HepG2 (cell line): ENCODE data around the gene LRP1-AS.

Experiments
- EP300 ChIP-seq, 3 experiments: sonication (generic) in 1 of 3; formaldehyde crosslinking in 1 of 3; IDR thresholded peaks; 2 replicates each; pipeline versions ENCODE4 v1.5.1 to v1.6.1; 2011 to 2020; ENCODE audit warnings: low read depth in 2 of 3, low read length in 2 of 3, borderline replicate concordance in 1 of 3, improper control_type of control experiment in 1 of 3, mild to moderate bottlenecking in 1 of 3, missing genetic modification reagents in 1 of 3, moderate library complexity in 1 of 3
- FOXP4 ChIP-seq: sonication (generic); formaldehyde crosslinking; IDR thresholded peaks from 2 replicates; pipeline ENCODE4 v1.4.0; 2020; ENCODE audit warnings: missing genetic modification reagents
- GABPA ChIP-seq, 2 experiments: IDR thresholded peaks; 2 replicates each; pipeline ENCODE4 v1.6.1; 2011 to 2016; ENCODE audit warnings: low read depth in 2 of 2, low read length in 1 of 2, missing biosample characterization in 1 of 2, missing genetic modification characterization in 1 of 2
- IRF9 ChIP-seq: sonication (generic); formaldehyde crosslinking; IDR thresholded peaks from 2 replicates; pipeline ENCODE4 v1.8.0; 2022; ENCODE audit warnings: missing genetic modification reagents, mild to moderate bottlenecking, borderline replicate concordance
- MIER3 ChIP-seq: IDR thresholded peaks from 2 replicates; pipeline ENCODE4 v1.6.1; 2016; ENCODE audit warnings: missing compliant biosample characterization, borderline replicate concordance
- POLR2A ChIP-seq, 2 experiments: IDR thresholded peaks; 2 replicates each; pipeline ENCODE4 v1.6.1; 2011; ENCODE audit warnings: low read depth in 2 of 2, low read length in 2 of 2, mild to moderate bottlenecking in 1 of 2, moderate library complexity in 1 of 2; ENCODE audit not compliant: insufficient read depth in 1 of 2
- POLR2AphosphoS5 ChIP-seq: IDR thresholded peaks from 2 replicates; pipeline ENCODE4 v1.6.1; 2012; ENCODE audit warnings: low read depth, low read length
- ZBTB10 ChIP-seq: sonication (generic); formaldehyde crosslinking; IDR thresholded peaks from 2 replicates; pipeline ENCODE4 v1.4.0; 2020; ENCODE audit warnings: missing genetic modification reagents, borderline replicate concordance
- ZBTB4 ChIP-seq: sonication (generic); formaldehyde crosslinking; IDR thresholded peaks from 2 replicates; pipeline ENCODE4 v1.4.0; 2020; ENCODE audit warnings: missing genetic modification reagents, mild to moderate bottlenecking, borderline replicate concordance
- ZBTB46 ChIP-seq: sonication (generic); formaldehyde crosslinking; IDR thresholded peaks from 2 replicates; pipeline ENCODE4 v1.4.0; 2020; ENCODE audit warnings: mild to moderate bottlenecking, missing genetic modification reagents, borderline replicate concordance
- ZNF260 ChIP-seq: sonication (generic); formaldehyde crosslinking; IDR thresholded peaks from 2 replicates; pipeline ENCODE4 v1.4.0; 2020; ENCODE audit warnings: missing genetic modification reagents, low read depth, mild to moderate bottlenecking, borderline replicate concordance
- ZNF577 ChIP-seq: sonication (generic); formaldehyde crosslinking; IDR thresholded peaks from 2 replicates; pipeline ENCODE4 v1.4.0; 2020; ENCODE audit warnings: mild to moderate bottlenecking, low read depth, missing genetic modification reagents, borderline replicate concordance
- ZNF687 ChIP-seq: sonication (generic); formaldehyde crosslinking; IDR thresholded peaks from 2 replicates; pipeline ENCODE4 v1.5.1; 2020; ENCODE audit warnings: mild to moderate bottlenecking, missing genetic modification reagents, moderate library complexity
- ZNF792 ChIP-seq: IDR thresholded peaks from 2 replicates; pipeline ENCODE4 v1.6.1; 2016

- TF ChIP-seq EP300 (IDR thresholded peaks at IDR 0.05; ENCODE audit: low read depth in 2 of 2, low read length in 2 of 2): no peak
- TF ChIP-seq EP300 (CRISPR knock-in tag; IDR thresholded peaks at IDR 0.05; ENCODE audit: borderline replicate concordance): no peak
- TF ChIP-seq ZBTB10 (CRISPR knock-in tag): no peak
- no peak for TF ChIP-seq ZBTB46
- TF ChIP-seq MIER3: no peak
- TF ChIP-seq ZNF792: no peak
- no peak for TF ChIP-seq ZNF687 (CRISPR knock-in tag)
- no peak for TF ChIP-seq GABPA (IDR thresholded peaks at IDR 0.05; ENCODE audit: low read depth, low read length)
- TF ChIP-seq GABPA (CRISPR knock-in tag; IDR thresholded peaks at IDR 0.05; ENCODE audit: low read depth): no peak
- TF ChIP-seq FOXP4 (CRISPR knock-in tag): no peak
- no peak for TF ChIP-seq ZNF577 (CRISPR knock-in tag)
- no peak for TF ChIP-seq IRF9 (CRISPR knock-in tag)
- TF ChIP-seq ZBTB4 (CRISPR knock-in tag): no peak
- no peak for TF ChIP-seq POLR2AphosphoS5
- no peak for TF ChIP-seq POLR2A (IDR thresholded peaks at IDR 0.05; ENCODE audit: insufficient read depth in 1 of 2, low read depth in 2 of 2, low read length in 2 of 2)
- TF ChIP-seq ZNF260 (CRISPR knock-in tag): no peak
These were observed 13.3 kb upstream of the LRP1-AS start for GRCh38 chr12:57160741-57161140.
